ENCODE results near the gene OSBPL9. TPM values are rescaled to one million over a fixed set of nuclear protein-coding genes. Genes with fewer than 3 reads are reported as not detected.

The OSBPL9 gene
- total and polyA plus RNA-seq, 4 experiments from 2014 or later: 45.1 to 47.8 (median 46.1) TPM

GRCh38 chr1:51744506-51745303 is 127.8 kb downstream of the OSBPL9 start:
- Mint-ChIP-seq H3K4me3 (no peak overlapping the region), H3K27me3 (no peaks in the 10 kb centered on the region), H3K36me3 (peaks cover 18 to 23% of the 10 kb centered on the region in 2 donors), H3K9me3 (peaks cover 0 to 1% (median 0%) of the 10 kb centered on the region in 8 donors), H3K27ac (peak overlapping the region in 5 of 7 donors; percentile 5 to 47 (median 8)), H3K4me1 (peaks cover 4 to 14% (median 11%) of the 10 kb centered on the region in 4 donors)
- Histone ChIP-seq H3K9me3 (ENCODE audit: control insufficient read depth in 1 of 2, low read length in 2 of 2) (no peaks in the 10 kb centered on the region), H3K36me3 (ENCODE audit: insufficient read depth, low read length) (no peaks in the 10 kb centered on the region), H3K4me3 (ENCODE audit: low read length in 2 of 2) (no peak overlapping the region), H3K27ac (ENCODE audit: low read depth, low read length) (no peak overlapping the region), H3K27me3 (ENCODE audit: insufficient read depth, low read length) (no peaks in the 10 kb centered on the region), H3K4me1 (ENCODE audit: insufficient read depth, low read length) (no peaks in the 10 kb centered on the region)
- intact Hi-C loops (cut with micrococcal nuclease): no loop called here
- no peak for DNase-seq
- CTCF ChIA-PET (ENCODE audit: partially characterized antibody): no interaction called here
- POLR2A ChIA-PET (ENCODE audit: partially characterized antibody): no interaction called here

DNA sequence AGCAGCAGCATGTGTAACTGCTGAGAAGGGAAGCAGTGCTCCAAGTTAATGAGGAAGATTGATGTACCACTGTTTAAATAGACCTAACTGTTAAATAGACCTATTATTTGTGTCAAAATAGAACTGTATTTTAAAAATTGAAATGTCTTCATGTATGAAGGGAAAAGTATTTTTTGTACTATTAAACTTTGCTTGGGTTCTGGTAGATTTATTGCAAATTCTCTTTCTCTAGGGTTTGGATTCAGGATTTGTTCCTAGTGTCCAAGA is 128.3 kb downstream of the OSBPL9 start:
- DNase-seq: no peak
- intact Hi-C loops (cut with micrococcal nuclease): no loop called here
- Mint-ChIP-seq H3K9me3 (peaks cover 0 to 1% (median 0%) of the 10 kb centered on the region in 8 donors), H3K27ac (peak overlapping the region in 2 of 7 donors; percentile 6 to 42), H3K36me3 (peaks cover 18 to 26% of the 10 kb centered on the region in 2 donors), H3K4me1 (peaks cover 0 to 12% (median 8%) of the 10 kb centered on the region in 4 donors), H3K4me3 (no peak overlapping the region), H3K27me3 (no peaks in the 10 kb centered on the region)
- Histone ChIP-seq H3K27ac (ENCODE audit: low read depth, low read length) (no peak overlapping the region), H3K27me3 (ENCODE audit: insufficient read depth, low read length) (no peaks in the 10 kb centered on the region), H3K4me1 (ENCODE audit: insufficient read depth, low read length) (no peaks in the 10 kb centered on the region), H3K4me3 (ENCODE audit: low read length in 2 of 2) (no peak overlapping the region), H3K9me3 (ENCODE audit: control insufficient read depth in 1 of 2, low read length in 2 of 2) (no peaks in the 10 kb centered on the region), H3K36me3 (ENCODE audit: insufficient read depth, low read length) (no peaks in the 10 kb centered on the region)
- POLR2A ChIA-PET (ENCODE audit: partially characterized antibody): no interaction called here
- CTCF ChIA-PET (ENCODE audit: partially characterized antibody): no interaction called here

DNA sequence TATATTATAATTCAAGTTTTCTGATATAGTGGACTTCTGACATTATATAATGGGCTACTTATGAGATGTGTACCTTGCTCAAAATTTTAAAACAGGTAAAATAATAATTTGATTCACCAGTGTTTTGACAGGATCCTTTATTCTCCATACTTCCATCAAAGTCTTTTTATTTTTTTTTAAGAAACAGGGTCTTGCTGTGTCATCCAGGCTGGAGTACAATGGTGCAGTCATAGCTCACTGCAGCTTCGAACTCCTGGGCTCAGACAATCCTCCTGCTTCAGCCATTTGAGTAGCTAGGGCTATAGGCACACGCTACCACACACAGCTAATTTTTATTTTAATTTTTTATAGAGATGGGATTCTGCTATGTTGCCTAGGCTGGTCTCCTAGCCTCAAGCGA is 132.3 kb downstream of the OSBPL9 start:
- no peaks in the 10 kb centered on the region for H3K27me3 Mint-ChIP-seq
- H3K4me1 Mint-ChIP-seq: peaks cover 0 to 8% (median 5%) of the 10 kb centered on the region in 4 donors
- ChIA-PET CTCF (ENCODE audit: partially characterized antibody) (no interaction called here), POLR2A (ENCODE audit: partially characterized antibody) (no interaction called here)
- H3K27ac Mint-ChIP-seq: no peak overlapping the region
- H3K4me3 ChIP-seq (ENCODE audit: low read length in 2 of 2): no peak overlapping the region
- intact Hi-C loops (cut with micrococcal nuclease): no loop called here
- H3K36me3 Mint-ChIP-seq: peaks cover 40 to 50% of the 10 kb centered on the region in 2 donors
- no peak overlapping the region for H3K27ac ChIP-seq (ENCODE audit: low read depth, low read length)
- H3K9me3 Mint-ChIP-seq: peaks cover 0 to 4% (median 0%) of the 10 kb centered on the region in 8 donors
- H3K36me3 ChIP-seq (ENCODE audit: insufficient read depth, low read length): peaks cover 10% of the 10 kb centered on the region
- no peak for DNase-seq
- H3K27me3 ChIP-seq (ENCODE audit: insufficient read depth, low read length): no peaks in the 10 kb centered on the region
- no peaks in the 10 kb centered on the region for H3K4me1 ChIP-seq (ENCODE audit: insufficient read depth, low read length)
- H3K9me3 ChIP-seq (ENCODE audit: control insufficient read depth in 1 of 2, low read length in 2 of 2): no peaks in the 10 kb centered on the region
- no peak overlapping the region for H3K4me3 Mint-ChIP-seq

GRCh38 chr1:51750218-51750617 is 133.3 kb downstream of the OSBPL9 start:
- H3K27ac Mint-ChIP-seq: no peak overlapping the region
- H3K4me3 ChIP-seq (ENCODE audit: low read length in 2 of 2): no peak overlapping the region
- intact Hi-C loops (cut with micrococcal nuclease): no loop called here
- ChIA-PET CTCF (ENCODE audit: partially characterized antibody) (interaction anchor here (0.6 to 2.0 kb wide), 2 partner anchors 19 to 230 kb away, joined by 3 to 6 read pairs; no protein-coding TSS in a partner anchor), POLR2A (ENCODE audit: partially characterized antibody) (no interaction called here)
- peaks cover 10% of the 10 kb centered on the region for H3K36me3 ChIP-seq (ENCODE audit: insufficient read depth, low read length)
- H3K4me1 Mint-ChIP-seq: peaks cover 0 to 9% (median under 1%) of the 10 kb centered on the region in 4 donors
- peaks cover 45 to 55% of the 10 kb centered on the region in 2 donors for H3K36me3 Mint-ChIP-seq
- H3K9me3 ChIP-seq (ENCODE audit: control insufficient read depth in 1 of 2, low read length in 2 of 2): no peaks in the 10 kb centered on the region
- peaks cover 0 to 4% (median 0%) of the 10 kb centered on the region in 8 donors for H3K9me3 Mint-ChIP-seq
- no peak for DNase-seq
- H3K4me1 ChIP-seq (ENCODE audit: insufficient read depth, low read length): no peaks in the 10 kb centered on the region
- no peaks in the 10 kb centered on the region for H3K27me3 ChIP-seq (ENCODE audit: insufficient read depth, low read length)
- H3K27me3 Mint-ChIP-seq: no peaks in the 10 kb centered on the region
- H3K4me3 Mint-ChIP-seq: no peak overlapping the region
- H3K27ac ChIP-seq (ENCODE audit: low read depth, low read length): no peak overlapping the region

GRCh38 chr1:51750729-51751128 is 133.8 kb downstream of the OSBPL9 start:
- no peak for DNase-seq
- CTCF ChIA-PET (ENCODE audit: partially characterized antibody): interaction anchor here (2.0 kb wide), 1 partner anchor 18 kb away, joined by 6 read pairs; no protein-coding TSS in a partner anchor
- no peak overlapping the region for H3K4me3 Mint-ChIP-seq
- H3K36me3 ChIP-seq (ENCODE audit: insufficient read depth, low read length): peaks cover 10% of the 10 kb centered on the region
- H3K4me3 ChIP-seq (ENCODE audit: low read length in 2 of 2): no peak overlapping the region
- H3K4me1 Mint-ChIP-seq: peaks cover 0 to 11% (median 2%) of the 10 kb centered on the region in 4 donors
- no peaks in the 10 kb centered on the region for H3K4me1 ChIP-seq (ENCODE audit: insufficient read depth, low read length)
- peaks cover 49 to 60% of the 10 kb centered on the region in 2 donors for H3K36me3 Mint-ChIP-seq
- no peaks in the 10 kb centered on the region for H3K27me3 Mint-ChIP-seq
- no peak overlapping the region for H3K27ac ChIP-seq (ENCODE audit: low read depth, low read length)
- no peak overlapping the region for H3K27ac Mint-ChIP-seq
- H3K9me3 Mint-ChIP-seq: peaks cover 0 to 4% (median 0%) of the 10 kb centered on the region in 8 donors
- no peaks in the 10 kb centered on the region for H3K27me3 ChIP-seq (ENCODE audit: insufficient read depth, low read length)
- H3K9me3 ChIP-seq (ENCODE audit: control insufficient read depth in 1 of 2, low read length in 2 of 2): no peaks in the 10 kb centered on the region
- intact Hi-C loops (cut with micrococcal nuclease): no loop called here
- POLR2A ChIA-PET (ENCODE audit: partially characterized antibody): no interaction called here

- DNase-seq: no peak
- Histone ChIP-seq H3K4me3 (ENCODE audit: low read length in 2 of 2) (no peak overlapping the region), H3K9me3 (ENCODE audit: control insufficient read depth in 1 of 2, low read length in 2 of 2) (no peaks in the 10 kb centered on the region), H3K36me3 (ENCODE audit: insufficient read depth, low read length) (peaks cover 10% of the 10 kb centered on the region), H3K27me3 (ENCODE audit: insufficient read depth, low read length) (no peaks in the 10 kb centered on the region), H3K4me1 (ENCODE audit: insufficient read depth, low read length) (no peaks in the 10 kb centered on the region), H3K27ac (ENCODE audit: low read depth, low read length) (no peak overlapping the region)
- intact Hi-C loops (cut with micrococcal nuclease): no loop called here
- ChIA-PET POLR2A (ENCODE audit: partially characterized antibody) (interaction anchor here (0.6 kb wide), 1 partner anchor 112 kb away, joined by 4 read pairs; no protein-coding TSS in a partner anchor), CTCF (ENCODE audit: partially characterized antibody) (no interaction called here)
- Mint-ChIP-seq H3K27me3 (no peaks in the 10 kb centered on the region), H3K4me3 (no peak overlapping the region), H3K9me3 (peaks cover 0 to 4% (median 0%) of the 10 kb centered on the region in 8 donors), H3K36me3 (peaks cover 45 to 53% of the 10 kb centered on the region in 2 donors), H3K4me1 (peaks cover 0 to 13% (median 2%) of the 10 kb centered on the region in 4 donors), H3K27ac (no peak overlapping the region)
These were observed 135.4 kb downstream of the OSBPL9 start for GRCh38 chr1:51752073-51752948.

- Histone ChIP-seq H3K27me3 (ENCODE audit: insufficient read depth, low read length) (no peaks in the 10 kb centered on the region), H3K36me3 (ENCODE audit: insufficient read depth, low read length) (peaks cover 10% of the 10 kb centered on the region), H3K4me3 (ENCODE audit: low read length in 2 of 2) (no peak overlapping the region), H3K4me1 (ENCODE audit: insufficient read depth, low read length) (no peaks in the 10 kb centered on the region), H3K27ac (ENCODE audit: low read depth, low read length) (no peak overlapping the region), H3K9me3 (ENCODE audit: control insufficient read depth in 1 of 2, low read length in 2 of 2) (no peaks in the 10 kb centered on the region)
- Mint-ChIP-seq H3K27ac (peak overlapping the region in 1 of 7 donors; percentile 65), H3K9me3 (peaks cover 0 to 4% (median 0%) of the 10 kb centered on the region in 8 donors), H3K36me3 (peaks cover 39 to 49% of the 10 kb centered on the region in 2 donors), H3K4me1 (peaks cover 0 to 13% (median 2%) of the 10 kb centered on the region in 4 donors), H3K4me3 (no peak overlapping the region), H3K27me3 (no peaks in the 10 kb centered on the region)
- intact Hi-C loops (cut with micrococcal nuclease): no loop called here
- DNase-seq: no peak
- ChIA-PET POLR2A (ENCODE audit: partially characterized antibody) (no interaction called here), CTCF (ENCODE audit: partially characterized antibody) (interaction anchor here (0.8 to 1.7 kb wide), 2 partner anchors 13 to 16 kb away, joined by 3 to 5 read pairs; no protein-coding TSS in a partner anchor)
These were observed 137.1 kb downstream of the OSBPL9 start for GRCh38 chr1:51753969-51754368.

Measured in CD4-positive, alpha-beta memory T cell (primary cell).